ENCODE measurements around the gene TERC.
"Not testable (repeated sequence)": the region's sequence is repeated elsewhere in the genome, so short reads cannot be mapped to it uniquely, and the experiment has no call there.

Gene TERC

GRCh38 chr3:169755488-169755887, 9.4 kb downstream of the TERC start:
- no peak for DNase-seq
- no peaks in the 10 kb centered on the region for H3K9me3 Mint-ChIP-seq
- H3K27ac Mint-ChIP-seq: no peak overlapping the region
- H3K27me3 Mint-ChIP-seq: peaks cover 11 to 15% of the 10 kb centered on the region in 2 donors
- H3K4me1 Mint-ChIP-seq: peaks cover 3 to 7% of the 10 kb centered on the region in 2 donors
- no peak overlapping the region for H3K4me3 Mint-ChIP-seq
- no peak for ATAC-seq (replicated peaks)
- no peaks in the 10 kb centered on the region for H3K36me3 Mint-ChIP-seq

- Mint-ChIP-seq H3K4me3 (no peak overlapping the region), H3K27ac (no peak overlapping the region), H3K36me3 (no peaks in the 10 kb centered on the region), H3K27me3 (peaks cover 16 to 21% of the 10 kb centered on the region in 2 donors), H3K4me1 (peaks cover 3 to 7% of the 10 kb centered on the region in 2 donors), H3K9me3 (no peaks in the 10 kb centered on the region)
- ATAC-seq (replicated peaks): no peak
- no peak for DNase-seq
Measured at GRCh38 chr3:169754711-169755110, 10.1 kb downstream of the TERC start.

GRCh38 chr3:169751875-169752274, 13.0 kb downstream of the TERC start:
- H3K9me3 Mint-ChIP-seq: no peaks in the 10 kb centered on the region
- no peak overlapping the region for H3K4me3 Mint-ChIP-seq
- DNase-seq (no peak), ATAC-seq (replicated peaks) (no peak)
- peaks cover 0 to 4% of the 10 kb centered on the region in 2 donors for H3K4me1 Mint-ChIP-seq
- peaks cover 33 to 41% of the 10 kb centered on the region in 2 donors for H3K27me3 Mint-ChIP-seq
- no peaks in the 10 kb centered on the region for H3K36me3 Mint-ChIP-seq
- no peak overlapping the region for H3K27ac Mint-ChIP-seq

GRCh38 chr3:169750665-169751064, 14.2 kb downstream of the TERC start:
- Mint-ChIP-seq H3K27ac (no peak overlapping the region), H3K9me3 (no peaks in the 10 kb centered on the region), H3K4me3 (no peak overlapping the region), H3K36me3 (no peaks in the 10 kb centered on the region), H3K27me3 (peaks cover 34 to 48% of the 10 kb centered on the region in 2 donors), H3K4me1 (peaks cover 0 to 5% of the 10 kb centered on the region in 2 donors)
- DNase-seq (no peak), ATAC-seq (replicated peaks) (no peak)

- no peak overlapping the region for H3K27ac Mint-ChIP-seq
- H3K27me3 Mint-ChIP-seq: peaks cover 34 to 41% of the 10 kb centered on the region in 2 donors
- H3K36me3 Mint-ChIP-seq: no peaks in the 10 kb centered on the region
- H3K4me3 Mint-ChIP-seq: no peak overlapping the region
- peaks cover 0 to 5% of the 10 kb centered on the region in 2 donors for H3K4me1 Mint-ChIP-seq
- no peak for DNase-seq
- ATAC-seq (replicated peaks): no peak
- no peaks in the 10 kb centered on the region for H3K9me3 Mint-ChIP-seq
Measured at GRCh38 chr3:169748670-169749069, 16.2 kb downstream of the TERC start.

GRCh38 chr3:169746924-169747323, 17.9 kb downstream of the TERC start:
- Mint-ChIP-seq H3K36me3 (no peaks in the 10 kb centered on the region), H3K27me3 (peaks cover 32 to 37% of the 10 kb centered on the region in 2 donors), H3K27ac (no peak overlapping the region)

GRCh38 chr3:169744366-169745054, 20.4 kb downstream of the TERC start:
- ATAC-seq (replicated peaks): no peak
- H3K9me3 Mint-ChIP-seq: no peaks in the 10 kb centered on the region
- H3K27me3 Mint-ChIP-seq: peaks cover 27 to 30% of the 10 kb centered on the region in 2 donors
- no peak overlapping the region for H3K27ac Mint-ChIP-seq
- H3K36me3 Mint-ChIP-seq: no peaks in the 10 kb centered on the region
- H3K4me3 Mint-ChIP-seq: no peak overlapping the region
- H3K4me1 Mint-ChIP-seq: peaks cover 0 to 5% of the 10 kb centered on the region in 2 donors
- no peak for DNase-seq

More at GRCh38 chr3:169746924-169747323, 17.9 kb downstream of the TERC start:
- Mint-ChIP-seq H3K4me1 (peaks cover 0 to 5% of the 10 kb centered on the region in 2 donors), H3K9me3 (no peaks in the 10 kb centered on the region), H3K4me3 (no peak overlapping the region)
- DNase-seq (no peak), ATAC-seq (replicated peaks) (no peak)

- H3K4me1 Mint-ChIP-seq: no peaks in the 10 kb centered on the region
- DNase-seq: no peak
- H3K27ac Mint-ChIP-seq: no peak overlapping the region
- H3K27me3 Mint-ChIP-seq: peaks cover 19% of the 10 kb centered on the region in 2 donors
- H3K36me3 Mint-ChIP-seq: no peaks in the 10 kb centered on the region
- H3K9me3 Mint-ChIP-seq: peaks cover 17 to 22% of the 10 kb centered on the region in 2 donors
- H3K4me3 Mint-ChIP-seq: no peak overlapping the region
- no peak for ATAC-seq (replicated peaks)
Measured at GRCh38 chr3:169739067-169739466, 25.8 kb downstream of the TERC start.

GRCh38 chr3:169731857-169732256, 33.0 kb downstream of the TERC start:
- ATAC-seq (replicated peaks); H3K27ac Mint-ChIP-seq; H3K4me3 Mint-ChIP-seq; H3K36me3 Mint-ChIP-seq; H3K4me1 Mint-ChIP-seq; DNase-seq: not testable (repeated sequence)
- H3K27me3 Mint-ChIP-seq: peaks cover 65 to 74% of the 10 kb centered on the region in 2 donors
- H3K9me3 Mint-ChIP-seq: peaks cover 27 to 28% of the 10 kb centered on the region in 2 donors

GRCh38 chr3:169722724-169723123, 42.1 kb downstream of the TERC start:
- peaks cover 0 to 2% of the 10 kb centered on the region in 2 donors for H3K36me3 Mint-ChIP-seq
- H3K27me3 Mint-ChIP-seq: peaks cover 30 to 32% of the 10 kb centered on the region in 2 donors
- no peak overlapping the region for H3K27ac Mint-ChIP-seq
- H3K4me1 Mint-ChIP-seq: no peaks in the 10 kb centered on the region
- peaks cover 2 to 9% of the 10 kb centered on the region in 2 donors for H3K9me3 Mint-ChIP-seq
- DNase-seq (no peak), ATAC-seq (replicated peaks) (no peak)
- H3K4me3 Mint-ChIP-seq: no peak overlapping the region

- H3K9me3 Mint-ChIP-seq; ATAC-seq (replicated peaks); DNase-seq; H3K36me3 Mint-ChIP-seq; H3K4me3 Mint-ChIP-seq; H3K4me1 Mint-ChIP-seq; H3K27ac Mint-ChIP-seq: not testable (repeated sequence)
- H3K27me3 Mint-ChIP-seq: peaks cover 30 to 41% of the 10 kb centered on the region in 2 donors
Measured at GRCh38 chr3:169718415-169718814, 46.4 kb downstream of the TERC start.

Data from stimulated activated naive B cell treated with anti-CD40 and anti-IgM and Interleukin-4, amounts not matched to agents 10 μg/mL and 1 μg/mL and 100 μg/mL, for 72 hours (primary cell).